AG10803 (cell line): ENCODE data around the gene MAP6.
"Not testable (repeated sequence)": the region's sequence is repeated elsewhere in the genome, so short reads cannot be mapped to it uniquely, and the experiment has no call there.

Experiments
- DNase-seq: peaks from one replicate; pipeline ENCODE4 v3.0.0; 2010; ENCODE audit warnings: low read depth
- H3K4me3 ChIP-seq: 2 replicates; pipeline ENCODE4 v1.5.1; 2011; ENCODE audit warnings: mild to moderate bottlenecking, low read length, control low read depth
- CTCF ChIP-seq: conservative IDR thresholded peaks from 2 replicates; pipeline ENCODE4 v1.5.1; 2011; ENCODE audit warnings: mild to moderate bottlenecking, low read length, control low read depth, inconsistent platforms

MAP6 gene

GRCh38 chr11:75588051-75588481 is 80.8 kb downstream of the MAP6 start:
- DNase-seq, result no peak
- no peak for TF ChIP-seq CTCF
- H3K4me3 ChIP-seq, result no peak overlapping the region

DNA sequence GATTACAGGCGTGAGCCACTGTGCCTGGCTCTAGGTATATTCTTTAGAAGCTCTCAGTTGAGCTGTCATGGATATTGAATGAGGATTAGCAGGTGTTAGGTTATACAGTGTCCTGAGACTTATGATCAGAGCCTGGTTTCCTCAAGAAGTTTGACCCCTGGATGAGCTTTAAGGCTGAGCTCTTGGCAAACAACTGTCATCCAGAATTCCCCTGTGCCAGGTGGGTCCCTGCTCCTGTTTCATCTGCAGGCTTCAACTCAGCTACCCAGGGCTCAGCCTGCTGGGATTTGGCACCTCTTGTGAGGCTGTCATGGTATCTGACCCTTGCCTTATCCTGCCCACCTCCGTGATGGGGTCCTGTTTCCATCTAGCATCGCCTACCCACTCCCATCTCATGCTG is 82.4 kb downstream of the MAP6 start:
- no peak for DNase-seq
- no peak for TF ChIP-seq CTCF
- H3K4me3 ChIP-seq, result no peak overlapping the region

- DNase-seq, result no peak
- TF ChIP-seq CTCF, result no peak
- no peak overlapping the region for H3K4me3 ChIP-seq
Measured at GRCh38 chr11:75585293-75585670, 83.6 kb downstream of the MAP6 start.

- not testable (repeated sequence) for H3K4me3 ChIP-seq, DNase-seq
Measured at GRCh38 chr11:75584659-75585292, 84.1 kb downstream of the MAP6 start.

- no peak for TF ChIP-seq CTCF
- H3K4me3 ChIP-seq, result peak overlapping the region; percentile 63
- DNase-seq, result peak; percentile 76
Measured at GRCh38 chr11:75583718-75584658, 84.8 kb downstream of the MAP6 start.

GRCh38 chr11:75582895-75583717 is 85.7 kb downstream of the MAP6 start:
- peak; percentile 58 for TF ChIP-seq CTCF

DNA sequence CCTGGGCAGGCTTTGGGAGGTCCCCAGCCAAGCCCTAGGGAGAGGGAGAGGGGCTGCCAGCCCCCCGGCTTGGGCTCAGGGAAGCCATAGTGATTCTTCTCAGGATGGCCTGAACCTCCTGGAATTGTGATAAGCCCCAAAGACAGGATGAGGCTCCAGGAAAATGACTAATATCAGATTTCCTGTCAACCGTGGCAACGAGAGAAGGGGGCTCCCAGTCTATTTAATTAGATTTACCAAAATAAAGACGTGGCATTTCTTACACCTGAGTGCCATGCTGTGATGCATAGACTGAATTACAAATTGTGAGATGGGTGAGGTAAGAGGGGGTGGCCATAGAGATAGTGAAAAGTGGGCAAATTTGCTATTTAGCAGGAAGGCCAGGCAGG is 86.3 kb downstream of the MAP6 start:
- no peak for DNase-seq
- TF ChIP-seq CTCF, result no peak
- peak overlapping the region; percentile 63 for H3K4me3 ChIP-seq

More at GRCh38 chr11:75582895-75583717, 85.7 kb downstream of the MAP6 start:
- H3K4me3 ChIP-seq, result peak overlapping the region; percentile 63
- peak; percentile 67 for DNase-seq
